ENCODE results near the gene TSSC4.

DNA sequence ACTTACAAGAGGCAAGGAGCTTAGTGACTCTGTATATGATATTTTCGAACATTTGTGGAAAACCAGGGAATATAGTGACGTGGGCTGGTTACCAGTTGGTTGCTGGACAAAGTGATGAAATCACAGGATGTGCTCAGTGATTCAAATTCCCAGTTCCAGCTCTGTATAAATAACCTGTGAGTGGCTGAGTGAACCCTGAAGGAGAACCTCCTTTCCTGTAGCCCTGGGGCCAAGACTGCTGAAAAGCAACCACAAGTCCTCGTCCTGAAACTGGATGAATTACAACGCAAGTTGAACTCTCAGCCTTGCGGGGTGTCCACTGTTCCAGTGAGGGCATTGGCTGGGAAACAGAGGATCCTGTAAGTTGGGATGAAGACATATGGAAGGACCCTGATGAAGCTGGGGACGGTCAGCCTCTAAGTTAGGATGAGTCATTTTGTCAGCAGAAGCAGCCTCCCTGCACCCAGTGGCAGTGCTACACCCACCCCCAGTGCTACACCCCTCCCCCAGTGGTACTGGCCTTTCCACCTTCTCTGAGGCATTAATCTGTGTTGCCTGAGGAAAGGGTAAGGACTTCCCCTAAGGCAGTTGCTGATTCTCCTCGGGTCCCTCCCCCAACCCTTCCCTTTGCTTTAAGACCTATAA is 45.4 kb upstream of the TSSC4 start:
- TF ChIP-seq POLR2A (IDR thresholded peaks at IDR 0.05; ENCODE audit: low read length), result no peak
- no peak for TF ChIP-seq GATA1 (IDR thresholded peaks at IDR 0.05; ENCODE audit: low read depth, low read length)
